Measurements from ENCODE around the gene HNRNPK.

DNA sequence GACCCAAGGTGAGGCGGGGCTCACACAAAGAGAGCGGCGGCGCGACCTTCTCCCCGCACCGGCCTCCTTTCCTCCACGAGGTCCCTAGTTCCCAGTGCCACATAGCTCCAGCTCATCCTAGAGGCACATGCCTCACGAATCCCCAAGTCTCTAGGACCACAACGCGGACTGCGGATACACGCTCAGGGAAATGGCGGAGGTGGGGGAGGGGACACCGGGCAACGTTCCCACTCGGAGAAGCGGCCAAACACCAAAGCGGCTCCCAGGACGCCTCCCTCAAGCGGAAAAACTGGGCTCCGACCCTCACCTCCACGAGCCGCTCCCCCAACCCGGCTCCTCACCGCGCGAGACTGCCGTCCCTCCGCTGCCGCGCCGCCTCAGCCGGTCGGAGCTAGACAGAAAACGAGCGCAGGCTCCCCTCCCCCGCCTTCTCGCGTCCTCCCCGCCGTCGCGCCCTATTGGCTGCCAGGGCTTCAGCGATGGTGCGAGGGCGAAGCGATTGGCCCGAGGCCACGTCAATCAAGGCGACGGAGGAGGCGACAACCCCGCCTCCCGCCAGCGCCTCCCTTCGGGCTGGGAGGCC, at the start of gene HNRNPK:
- no peak for TF ChIP-seq ZFP30 (CRISPR knock-in tag; IDR thresholded peaks at IDR 0.05)
- TF ChIP-seq TSHZ2 (CRISPR knock-in tag; IDR thresholded peaks at IDR 0.05) = peak; percentile 31; the same call in 1 of the 2 replicates
- TF ChIP-seq SNAI2 (CRISPR knock-in tag; IDR thresholded peaks at IDR 0.05) = no peak

Measured in SK-N-SH treated with all-trans-retinoic acid at 6 μM for 48 hours (cell line).